Kidney epithelial cell (primary cell): ENCODE measurements around the gene ABHD12B. TPM values are rescaled to one million over a fixed set of nuclear protein-coding genes. Genes with fewer than 3 reads are reported as not detected.

Experiments used
- DNase-seq: peaks from one replicate; pipeline ENCODE4 v3.0.0-alpha.2; 2010; ENCODE audit warnings: low read depth
- H3K27me3 ChIP-seq: 2 replicates; pipeline ENCODE4 v1.6.0; 2011; ENCODE audit warnings: low read length; ENCODE audit not compliant: control insufficient read depth, insufficient read depth
- H3K36me3 ChIP-seq: 2 replicates; pipeline ENCODE4 v1.5.1; 2011; ENCODE audit warnings: low read length; ENCODE audit not compliant: control insufficient read depth, insufficient read depth
- H3K4me3 ChIP-seq: 2 replicates; pipeline ENCODE4 v1.5.1; 2011; ENCODE audit warnings: low read depth, mild to moderate bottlenecking, control low read depth, low read length
- total RNA-seq: library from RNA; depleted of rRNA; stranded (reverse); fragments of >200 nt; gene quantifications from 2 replicates; pipeline ENCODE4 v1.2.3, GENCODE V29; 2015
- TF ChIP-seq, protein P1 (sequence below): IDR thresholded peaks from 2 replicates; pipeline ENCODE4 v1.5.1; 2011; ENCODE audit warnings: mild to moderate bottlenecking, moderate library complexity, low read length, control low read depth, inconsistent platforms; ENCODE audit not compliant: insufficient read depth, poor library complexity, severe bottlenecking

Gene ABHD12B
- total RNA-seq, 1 donor from 2014 or later, result not detected

DNA sequence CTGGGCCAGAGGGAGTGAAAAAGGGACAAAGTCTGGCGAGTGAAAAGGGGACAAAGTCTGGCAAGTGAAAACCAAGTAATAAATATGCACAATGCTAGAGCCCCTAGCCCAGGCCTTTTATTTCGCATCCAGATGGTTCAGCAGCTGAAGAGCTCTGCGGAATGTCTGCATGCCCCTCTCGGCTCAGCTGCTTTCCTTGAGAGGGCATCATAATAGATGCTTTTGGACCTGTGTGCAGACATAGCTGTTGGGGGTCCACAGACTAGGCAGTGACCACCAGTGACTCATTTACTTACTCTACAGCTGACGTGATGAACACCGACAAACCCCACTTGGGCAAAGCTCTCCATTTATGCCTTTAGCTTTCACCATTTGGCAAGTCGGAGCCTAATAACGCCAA lies 45.2 kb upstream of the ABHD12B start:
- TF ChIP-seq, protein P1, sequence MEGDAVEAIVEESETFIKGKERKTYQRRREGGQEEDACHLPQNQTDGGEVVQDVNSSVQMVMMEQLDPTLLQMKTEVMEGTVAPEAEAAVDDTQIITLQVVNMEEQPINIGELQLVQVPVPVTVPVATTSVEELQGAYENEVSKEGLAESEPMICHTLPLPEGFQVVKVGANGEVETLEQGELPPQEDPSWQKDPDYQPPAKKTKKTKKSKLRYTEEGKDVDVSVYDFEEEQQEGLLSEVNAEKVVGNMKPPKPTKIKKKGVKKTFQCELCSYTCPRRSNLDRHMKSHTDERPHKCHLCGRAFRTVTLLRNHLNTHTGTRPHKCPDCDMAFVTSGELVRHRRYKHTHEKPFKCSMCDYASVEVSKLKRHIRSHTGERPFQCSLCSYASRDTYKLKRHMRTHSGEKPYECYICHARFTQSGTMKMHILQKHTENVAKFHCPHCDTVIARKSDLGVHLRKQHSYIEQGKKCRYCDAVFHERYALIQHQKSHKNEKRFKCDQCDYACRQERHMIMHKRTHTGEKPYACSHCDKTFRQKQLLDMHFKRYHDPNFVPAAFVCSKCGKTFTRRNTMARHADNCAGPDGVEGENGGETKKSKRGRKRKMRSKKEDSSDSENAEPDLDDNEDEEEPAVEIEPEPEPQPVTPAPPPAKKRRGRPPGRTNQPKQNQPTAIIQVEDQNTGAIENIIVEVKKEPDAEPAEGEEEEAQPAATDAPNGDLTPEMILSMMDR, result no peak
- H3K36me3 ChIP-seq, result no peaks in the 10 kb centered on the region
- no peak for DNase-seq
- H3K4me3 ChIP-seq, result no peak overlapping the region
- H3K27me3 ChIP-seq, result no peaks in the 10 kb centered on the region

DNA sequence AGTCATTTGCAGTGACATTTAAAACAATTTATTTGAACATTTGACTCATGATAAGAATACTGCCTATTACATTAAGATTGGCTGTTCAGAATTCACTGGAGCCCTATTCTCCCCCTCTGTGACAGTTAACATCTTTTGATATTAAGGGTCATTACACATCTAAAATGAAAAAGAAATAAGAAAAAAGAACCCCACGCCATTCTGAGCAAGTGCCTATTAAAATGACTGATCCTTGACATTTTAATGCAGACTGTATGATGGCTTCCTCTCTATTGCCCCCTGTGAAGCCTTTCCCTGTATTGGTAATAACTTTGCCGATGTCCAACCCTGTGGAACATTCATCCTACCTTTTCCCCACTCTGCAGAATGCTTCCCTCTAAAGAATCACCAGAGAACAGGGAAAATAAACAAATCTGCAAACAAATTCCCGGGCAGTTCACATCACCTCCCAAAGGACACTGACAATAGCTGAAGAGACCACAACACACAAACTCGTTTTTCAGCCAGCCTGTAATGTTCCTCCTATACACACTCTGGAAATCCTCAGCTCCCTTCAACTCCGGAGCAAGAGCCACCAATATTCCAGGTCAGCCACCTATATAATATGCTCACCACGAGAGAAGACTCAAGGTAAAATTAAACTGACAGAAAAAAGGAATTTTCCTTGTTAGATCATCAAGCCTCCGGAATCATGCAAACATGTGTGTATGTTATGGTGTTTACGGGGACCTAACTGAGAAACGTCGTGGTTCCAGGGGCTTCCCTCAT lies 42.9 kb upstream of the ABHD12B start:
- DNase-seq, result no peak
- H3K4me3 ChIP-seq, result no peak overlapping the region
- no peaks in the 10 kb centered on the region for H3K36me3 ChIP-seq
- TF ChIP-seq, protein P1, result no peak
- no peaks in the 10 kb centered on the region for H3K27me3 ChIP-seq

GRCh38 chr14:50829489-50830043 lies 42.3 kb upstream of the ABHD12B start:
- DNase-seq, result no peak
- H3K4me3 ChIP-seq, result peak overlapping the region; percentile 68
- TF ChIP-seq, protein P1, result no peak
- H3K36me3 ChIP-seq, result no peaks in the 10 kb centered on the region
- no peaks in the 10 kb centered on the region for H3K27me3 ChIP-seq

DNA sequence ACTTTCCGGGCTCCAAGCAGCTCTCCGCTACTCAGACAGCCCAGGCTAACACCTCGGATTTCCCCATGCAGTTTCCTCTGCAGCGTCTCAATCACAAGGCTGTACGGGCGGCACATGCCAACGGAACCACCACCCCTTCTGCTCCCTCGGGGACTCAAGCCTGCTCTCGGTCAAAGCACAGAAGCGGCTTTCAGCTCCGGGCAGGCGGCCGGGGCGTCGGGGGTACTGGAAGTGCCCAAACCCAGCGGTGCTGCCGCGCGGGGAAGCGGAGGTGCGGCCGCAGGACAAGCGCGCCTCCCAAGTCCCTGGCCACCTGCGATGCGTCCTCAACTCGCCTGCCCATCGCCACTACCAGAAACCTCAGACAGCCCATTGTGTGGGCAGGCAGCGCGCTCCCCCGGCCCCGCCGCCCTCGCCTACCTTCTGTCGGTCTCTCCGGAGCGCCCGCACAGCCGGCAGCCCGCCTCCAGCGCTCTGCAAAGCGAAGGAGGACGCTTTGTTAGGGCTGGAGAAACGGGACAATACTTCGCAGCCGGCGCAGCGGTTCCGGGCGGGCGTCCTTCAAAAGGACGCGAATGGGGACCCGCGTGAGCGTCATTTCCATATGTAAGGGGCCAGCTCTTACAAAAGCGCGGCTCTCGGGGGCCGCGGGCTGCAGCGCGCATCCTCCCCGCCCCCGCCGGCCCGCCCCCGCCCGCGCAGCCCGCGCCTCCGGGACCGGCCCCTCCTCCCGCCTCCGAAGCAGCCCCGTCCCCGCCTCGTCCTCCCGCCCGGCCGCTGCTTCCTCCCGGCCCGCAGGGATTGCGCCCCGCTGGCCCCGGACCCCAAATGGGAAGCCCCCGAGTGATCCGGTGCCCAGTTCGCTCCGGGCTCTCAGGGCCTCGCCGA lies 41.6 kb upstream of the ABHD12B start:
- TF ChIP-seq, protein P1, result no peak
- H3K36me3 ChIP-seq, result no peaks in the 10 kb centered on the region
- DNase-seq, result no peak
- H3K27me3 ChIP-seq, result no peaks in the 10 kb centered on the region
- H3K4me3 ChIP-seq, result peak overlapping the region; percentile 68

DNA sequence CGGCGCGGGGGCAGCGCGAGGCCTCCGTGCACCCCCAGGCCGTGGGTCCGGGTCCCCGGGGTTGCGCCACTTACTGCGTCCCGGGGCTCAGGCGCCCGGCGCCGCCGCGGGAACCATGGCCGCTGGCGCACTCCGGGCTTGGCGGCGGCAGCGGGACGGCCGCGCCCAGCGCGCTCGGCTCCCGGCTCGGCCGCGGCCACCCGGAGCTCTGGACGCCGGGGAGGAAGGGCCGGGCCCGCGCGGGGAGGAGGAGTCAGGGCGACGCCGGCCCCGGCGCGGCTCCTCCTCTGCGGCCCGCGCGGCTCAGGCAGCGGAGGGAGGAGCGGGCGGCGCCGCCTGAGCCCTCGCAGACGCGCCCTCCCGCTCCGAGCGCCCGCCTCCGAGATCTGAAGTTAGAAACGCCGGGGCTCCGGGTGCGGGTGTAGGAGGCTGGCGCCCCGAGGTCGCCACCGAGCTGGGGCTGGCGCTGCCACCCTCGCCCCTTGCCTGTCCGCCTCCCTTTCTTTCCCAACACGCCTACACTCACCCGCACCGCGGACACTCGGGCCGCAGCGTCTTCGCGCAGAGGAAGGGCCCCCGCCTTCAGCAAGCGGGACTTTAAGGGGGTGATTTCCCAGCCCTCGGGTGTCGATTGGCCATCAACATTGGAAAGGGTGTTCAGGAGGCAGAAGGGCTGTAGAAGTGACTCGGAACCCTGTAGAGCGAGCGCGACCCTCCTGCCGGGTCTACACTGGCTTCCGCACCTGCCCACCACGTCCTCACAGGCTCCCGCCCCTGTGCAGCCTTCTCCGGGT lies 40.7 kb upstream of the ABHD12B start, which contains the start of gene NIN:
TSS of gene NIN (minus strand) at position 231 of the 794 bp plus-strand sequence. CDS start 9,106 bp downstream, outside the sequence.
- H3K4me3 ChIP-seq, result peak within 1 kb of the TSS; percentile 68
- TF ChIP-seq, protein P1, result no peak
- DNase-seq, result no peak
- H3K36me3 ChIP-seq, result no peaks in the 10 kb centered on the region
- H3K27me3 ChIP-seq, result no peaks in the 10 kb centered on the region
